Esophagus squamous epithelium (tissue), 4 donors: ENCODE results near the gene ICAM1.

Experiments used
- POLR2A ChIP-seq, 4 donors: fragments of 450-650 bp; IDR thresholded peaks; one replicate each; pipeline ENCODE4 v1.6.1; 2017; ENCODE audit warnings: antibody characterized with exemption in 4 of 4, mild to moderate bottlenecking in 4 of 4, moderate library complexity in 3 of 4
- TF ChIP-seq, protein P1 (sequence below), 6 experiments: fragments of 450-650 bp in 4 of 6; fragments of 200-600 bp in 2 of 6; sonication (generic) in 2 of 6; IDR thresholded peaks; one replicate each; pipeline ENCODE4 v1.5.1; 2016 to 2019; ENCODE audit warnings: antibody characterized with exemption in 6 of 6, mild to moderate bottlenecking in 4 of 6, moderate library complexity in 4 of 6

DNA sequence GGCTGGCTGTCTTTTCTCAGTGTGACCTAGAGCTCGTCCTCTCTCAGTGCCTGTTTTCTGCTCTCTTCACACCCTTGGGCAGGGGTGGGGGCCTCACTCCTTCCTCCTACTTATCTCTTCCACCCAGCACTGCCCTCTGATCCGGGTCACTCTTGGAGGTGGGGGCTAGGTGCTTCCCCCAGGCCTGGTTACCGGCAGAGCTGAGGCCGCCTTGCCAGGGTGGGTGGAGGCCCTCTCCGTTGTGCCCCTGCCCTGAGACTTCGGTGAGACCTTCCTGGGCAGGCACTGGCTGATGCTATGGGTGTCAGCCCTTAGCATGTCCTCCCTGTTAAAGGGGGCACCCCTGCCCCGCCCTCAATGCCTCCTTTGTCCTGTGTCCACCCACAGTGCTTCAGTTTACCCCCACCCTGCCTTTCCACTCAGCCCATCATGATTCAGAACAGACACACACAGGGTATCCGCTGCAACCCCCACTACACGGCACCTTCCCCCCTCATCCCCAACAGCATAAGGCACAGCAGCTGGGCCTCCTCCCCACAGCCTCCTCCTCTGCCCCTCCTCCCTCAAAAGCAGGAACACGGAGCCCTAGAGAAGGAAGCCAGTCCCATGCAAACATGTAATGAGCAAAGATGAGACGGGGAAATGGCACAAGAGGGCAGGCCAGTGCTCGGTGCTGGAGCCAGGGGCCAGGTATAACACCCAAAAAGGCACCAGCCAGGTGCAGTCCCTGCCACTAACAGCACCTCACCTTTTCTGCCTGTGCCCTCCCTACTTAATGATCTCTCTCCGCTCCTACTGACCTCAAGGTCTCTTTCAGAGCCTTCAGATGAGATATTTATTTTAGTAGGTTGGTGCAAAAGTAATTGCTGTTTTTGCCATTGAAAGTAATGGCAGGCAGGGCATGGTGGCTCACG lies 28.9 kb downstream of the ICAM1 start:
- TF ChIP-seq, protein P1, sequence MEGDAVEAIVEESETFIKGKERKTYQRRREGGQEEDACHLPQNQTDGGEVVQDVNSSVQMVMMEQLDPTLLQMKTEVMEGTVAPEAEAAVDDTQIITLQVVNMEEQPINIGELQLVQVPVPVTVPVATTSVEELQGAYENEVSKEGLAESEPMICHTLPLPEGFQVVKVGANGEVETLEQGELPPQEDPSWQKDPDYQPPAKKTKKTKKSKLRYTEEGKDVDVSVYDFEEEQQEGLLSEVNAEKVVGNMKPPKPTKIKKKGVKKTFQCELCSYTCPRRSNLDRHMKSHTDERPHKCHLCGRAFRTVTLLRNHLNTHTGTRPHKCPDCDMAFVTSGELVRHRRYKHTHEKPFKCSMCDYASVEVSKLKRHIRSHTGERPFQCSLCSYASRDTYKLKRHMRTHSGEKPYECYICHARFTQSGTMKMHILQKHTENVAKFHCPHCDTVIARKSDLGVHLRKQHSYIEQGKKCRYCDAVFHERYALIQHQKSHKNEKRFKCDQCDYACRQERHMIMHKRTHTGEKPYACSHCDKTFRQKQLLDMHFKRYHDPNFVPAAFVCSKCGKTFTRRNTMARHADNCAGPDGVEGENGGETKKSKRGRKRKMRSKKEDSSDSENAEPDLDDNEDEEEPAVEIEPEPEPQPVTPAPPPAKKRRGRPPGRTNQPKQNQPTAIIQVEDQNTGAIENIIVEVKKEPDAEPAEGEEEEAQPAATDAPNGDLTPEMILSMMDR (IDR thresholded peaks at IDR 0.05) = no peak
- TF ChIP-seq POLR2A (IDR thresholded peaks at IDR 0.05) = no peak
